Left ventricle myocardium superior (tissue), 1 donor: Measurements from ENCODE around the gene NSMCE1. TPM values are rescaled to one million over a fixed set of nuclear protein-coding genes. Genes with fewer than 3 reads are reported as not detected.
"Not testable (repeated sequence)": the region's sequence is repeated elsewhere in the genome, so short reads cannot be mapped to it uniquely, and the experiment has no call there.

Experiments used
- ATAC-seq: fragments of 200-7000 bp; cut with Tn5 transposase; one replicate; pipeline ENCODE4 v1.9.1; 2020; ENCODE audit warnings: mild to moderate bottlenecking, moderate library complexity
- DNase-seq: peaks from one replicate; pipeline ENCODE4 v3.0.0-alpha.2; 2020
- intact Hi-C: fragments of 100-400 bp; cut with micrococcal nuclease; formaldehyde crosslinking; loops from one replicate; pipeline ENCODE4 v1.11.0; 2022
- total RNA-seq: library from RNA; stranded (reverse); fragmentation: NEBNext Ultra II Directional; extraction: Animal tissue kit (Norgen Biotek cat#: 25700); gene quantifications from one replicate; pipeline ENCODE4 v1.2.1, GENCODE V29; 2021
- donor health status: DM: no; HTN: yes; CAD: no; lungs with severe emphysema.

The NSMCE1 gene
- total RNA-seq, 1 donor from 2014 or later: 34.2 TPM

DNA sequence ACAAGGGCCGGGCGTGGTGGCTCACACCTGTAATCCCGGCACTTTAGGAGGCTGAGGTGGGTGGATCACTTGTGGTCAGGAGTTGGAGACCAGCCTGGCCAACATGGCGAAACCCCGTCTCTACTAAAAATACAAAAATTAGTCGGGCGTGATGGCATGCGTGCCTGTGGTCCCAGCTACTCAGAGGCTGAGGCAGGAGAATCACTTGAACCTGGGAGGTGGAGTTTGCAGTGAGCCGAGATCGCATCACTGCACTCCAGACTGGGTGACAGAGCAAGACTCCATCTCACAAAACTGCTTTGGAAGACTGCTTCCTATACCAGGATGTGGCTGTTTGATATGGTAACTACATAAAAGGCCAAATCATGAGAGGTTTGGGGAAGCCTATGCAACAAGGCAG is 61.5 kb downstream of the NSMCE1 start:
- intact Hi-C loops, ATAC-seq, DNase-seq: not testable (repeated sequence)

DNA sequence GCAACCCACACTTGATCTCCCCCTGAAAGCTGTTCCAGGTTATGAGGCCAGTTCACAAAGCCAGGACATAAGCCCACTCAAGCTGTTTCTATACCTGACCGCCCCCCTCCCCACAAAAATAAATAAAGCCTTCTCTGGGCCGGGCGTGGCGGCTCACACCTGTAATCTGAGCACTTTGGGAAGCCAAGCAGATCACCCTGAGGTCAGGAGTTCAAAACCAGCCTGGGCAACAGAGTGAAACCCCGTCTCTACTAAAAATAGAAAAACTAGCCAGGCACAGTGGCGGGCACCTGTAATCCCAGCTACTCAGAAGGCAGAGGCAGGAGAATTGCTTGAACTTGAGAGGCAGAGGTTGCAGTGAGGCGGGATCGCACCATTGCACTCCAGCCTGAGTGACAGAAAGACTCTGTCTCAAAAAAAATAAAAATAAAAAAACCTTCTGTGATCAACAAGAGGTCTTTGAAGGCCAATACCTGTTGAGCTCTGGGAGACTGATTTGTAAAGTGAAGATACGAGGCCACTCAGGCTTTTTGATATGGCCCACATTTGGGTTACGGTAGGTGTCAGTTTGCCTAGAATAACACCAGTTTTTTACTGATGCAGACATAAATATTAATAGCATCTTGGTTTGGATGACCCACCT is 63.0 kb downstream of the NSMCE1 start:
- no peak for ATAC-seq
- intact Hi-C loops: no loop called here

DNA sequence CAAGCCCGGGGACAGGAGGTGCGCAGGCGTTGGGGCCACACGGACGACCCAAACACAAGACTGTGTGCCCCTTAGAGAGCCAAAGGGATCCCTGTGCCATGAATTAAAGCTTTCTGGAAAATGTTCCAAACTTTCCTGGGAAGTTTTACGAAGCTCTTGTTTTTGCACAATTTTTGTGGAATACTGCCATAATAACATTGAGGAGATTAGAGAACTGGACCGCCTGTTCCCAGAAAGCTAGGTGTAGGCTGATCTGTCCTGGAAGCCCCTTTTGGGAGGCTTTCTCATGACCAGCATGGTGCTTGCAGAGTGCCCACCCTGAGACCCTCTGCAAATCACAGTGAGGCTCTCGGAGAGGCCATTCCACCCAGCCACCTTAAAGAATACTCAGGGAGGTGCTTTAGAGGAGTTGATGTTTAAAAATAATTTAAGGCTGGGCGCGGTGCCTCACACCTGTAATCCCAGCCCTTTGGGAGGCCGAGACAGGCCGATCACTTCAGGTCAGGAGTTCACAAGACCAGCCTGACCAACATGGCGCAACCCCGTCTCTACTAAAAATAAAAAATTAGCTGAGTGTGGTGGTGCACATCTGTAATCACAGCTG is 64.2 kb downstream of the NSMCE1 start:
- intact Hi-C loops: no loop called here
- ATAC-seq (no peak), DNase-seq (no peak)

More for the DNA sequence above, 63.0 kb downstream of the NSMCE1 start:
- DNase-seq: no peak

DNA sequence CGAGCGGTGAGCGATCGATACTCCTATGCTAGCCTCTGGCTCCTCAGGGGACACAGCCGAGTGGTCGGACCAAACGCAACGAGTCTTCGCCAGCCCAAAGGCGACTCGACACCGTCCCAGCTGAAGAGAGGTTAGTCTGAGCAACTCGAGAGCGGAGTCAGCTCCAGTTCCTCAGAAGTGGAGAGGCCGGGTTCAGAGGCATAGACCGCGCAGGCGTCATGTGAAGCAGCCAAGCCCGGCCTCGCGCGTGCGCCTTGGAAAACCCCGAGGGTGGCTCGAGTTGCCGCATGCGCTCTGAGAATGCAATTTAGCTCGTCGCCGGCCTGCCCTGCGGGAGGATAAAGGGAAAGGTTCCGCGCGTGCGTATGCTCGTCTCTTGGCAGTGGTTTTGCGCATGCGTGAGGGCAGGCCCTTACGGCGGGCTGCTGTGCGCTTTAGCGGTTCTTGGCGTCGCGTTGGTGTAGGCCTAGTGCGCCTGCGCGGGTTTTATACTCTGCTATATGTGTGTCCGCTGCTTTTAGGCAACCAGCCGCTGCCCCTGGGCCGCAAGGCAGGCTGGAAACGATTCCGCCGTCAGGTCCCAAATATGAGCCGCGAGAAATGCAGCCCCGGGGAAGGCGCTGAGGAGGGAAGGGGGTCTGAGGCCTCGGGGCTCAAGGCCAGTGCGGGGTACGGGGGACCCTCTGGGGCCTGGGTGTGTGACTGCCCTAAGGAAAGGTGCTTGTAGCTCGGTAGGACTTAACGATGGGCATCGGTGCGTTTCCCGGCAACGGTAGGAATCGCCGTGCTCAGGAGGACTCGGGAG is 64.9 kb downstream of the NSMCE1 start, which contains the start of gene KDM8:
TSS of gene KDM8 (plus strand) at position 20 of the 805 bp plus-strand sequence. CDS start 6,598 bp downstream, outside the sequence.
- intact Hi-C loops: no loop called here
- ATAC-seq (peak; percentile 96), DNase-seq (peak; percentile 99)

DNA sequence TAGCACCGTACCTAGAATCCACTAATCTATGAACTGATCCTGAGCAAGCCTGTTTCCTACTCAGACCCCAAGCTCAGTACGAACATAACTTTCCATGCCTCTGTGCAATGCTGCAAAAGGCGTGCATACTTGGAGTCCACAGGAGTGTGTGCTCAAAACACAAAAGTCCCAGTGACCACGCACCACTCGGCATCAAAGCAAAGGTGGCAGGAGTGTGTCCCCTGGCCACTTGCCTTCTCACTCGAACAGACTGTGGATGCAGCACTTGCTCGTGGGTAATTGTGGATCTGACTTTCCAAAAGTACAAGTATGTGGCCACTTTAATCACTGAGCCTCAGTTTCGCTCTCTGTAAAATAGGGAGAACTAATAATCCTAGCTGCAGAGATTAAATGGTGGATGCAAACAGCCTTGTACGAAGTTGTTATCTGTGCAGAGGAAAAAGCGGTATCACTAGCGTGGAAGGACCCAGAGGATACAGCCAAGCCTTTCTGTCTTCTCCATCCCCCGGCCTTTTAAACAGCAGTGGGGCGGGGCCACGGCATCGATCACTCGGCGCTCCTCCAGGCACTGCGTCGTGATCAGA is 65.6 kb downstream of the NSMCE1 start:
- ATAC-seq (peak; percentile 90), DNase-seq (peak; percentile 96)
- intact Hi-C loops: no loop called here

DNA sequence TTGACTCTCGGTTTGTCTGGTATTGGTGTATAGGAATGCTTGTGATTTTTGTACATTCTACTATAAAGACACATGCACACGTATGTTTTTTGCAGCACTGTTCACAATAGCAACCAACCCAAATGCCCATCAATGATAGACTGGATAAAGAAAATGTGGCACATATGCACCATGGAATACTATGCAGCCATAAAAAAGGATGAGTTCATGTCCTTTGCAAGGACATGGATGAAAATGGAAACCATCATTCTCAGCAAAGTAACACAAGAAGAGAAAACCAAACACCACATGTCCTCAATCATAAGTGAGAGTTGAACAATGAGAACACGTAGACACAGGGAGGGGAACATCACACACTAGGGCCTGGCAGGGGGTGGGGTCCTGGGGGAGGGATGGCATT is 67.7 kb downstream of the NSMCE1 start:
- intact Hi-C loops: not testable (repeated sequence)

DNA sequence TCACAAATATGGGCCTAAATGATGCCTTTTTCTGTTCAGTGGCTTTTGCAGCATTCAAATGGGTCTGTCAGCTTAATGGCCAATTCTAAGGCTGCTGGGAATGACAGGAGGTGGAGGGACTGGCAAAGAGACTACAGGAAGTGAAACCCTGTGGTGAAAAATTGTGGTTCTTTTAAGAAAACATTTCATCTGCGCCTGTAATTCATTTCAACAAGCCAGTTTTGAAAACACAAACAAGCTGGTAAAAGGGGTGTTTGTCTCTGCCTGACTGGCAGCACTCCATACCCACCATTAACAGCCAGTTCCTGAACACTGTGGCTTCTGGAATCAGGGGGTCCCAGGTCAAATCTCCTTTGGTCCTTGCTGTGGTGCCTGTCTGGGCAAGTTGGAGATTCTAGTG is 68.8 kb downstream of the NSMCE1 start:
- no peak for DNase-seq
- intact Hi-C loops: no loop called here
- no peak for ATAC-seq

More for the DNA sequence above, 67.7 kb downstream of the NSMCE1 start:
- ATAC-seq, DNase-seq: not testable (repeated sequence)

DNA sequence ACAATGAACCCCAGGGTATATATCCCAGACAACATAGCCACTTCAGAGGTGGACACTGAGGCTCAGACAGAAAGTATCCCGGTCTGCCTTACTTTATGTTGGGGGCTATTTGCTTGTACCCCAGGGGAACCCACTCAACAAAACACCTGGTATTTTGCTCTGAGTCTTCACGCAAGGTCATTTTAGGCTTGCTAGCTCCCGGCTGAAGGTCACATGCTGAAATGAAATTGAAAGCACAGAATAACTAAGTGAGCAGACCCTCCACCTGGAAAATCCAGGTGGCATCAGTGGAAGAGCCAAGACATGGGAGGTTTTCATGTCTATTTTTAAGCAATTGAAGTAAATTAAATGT is 69.4 kb downstream of the NSMCE1 start:
- DNase-seq (no peak), ATAC-seq (no peak)
- intact Hi-C loops: no loop called here

DNA sequence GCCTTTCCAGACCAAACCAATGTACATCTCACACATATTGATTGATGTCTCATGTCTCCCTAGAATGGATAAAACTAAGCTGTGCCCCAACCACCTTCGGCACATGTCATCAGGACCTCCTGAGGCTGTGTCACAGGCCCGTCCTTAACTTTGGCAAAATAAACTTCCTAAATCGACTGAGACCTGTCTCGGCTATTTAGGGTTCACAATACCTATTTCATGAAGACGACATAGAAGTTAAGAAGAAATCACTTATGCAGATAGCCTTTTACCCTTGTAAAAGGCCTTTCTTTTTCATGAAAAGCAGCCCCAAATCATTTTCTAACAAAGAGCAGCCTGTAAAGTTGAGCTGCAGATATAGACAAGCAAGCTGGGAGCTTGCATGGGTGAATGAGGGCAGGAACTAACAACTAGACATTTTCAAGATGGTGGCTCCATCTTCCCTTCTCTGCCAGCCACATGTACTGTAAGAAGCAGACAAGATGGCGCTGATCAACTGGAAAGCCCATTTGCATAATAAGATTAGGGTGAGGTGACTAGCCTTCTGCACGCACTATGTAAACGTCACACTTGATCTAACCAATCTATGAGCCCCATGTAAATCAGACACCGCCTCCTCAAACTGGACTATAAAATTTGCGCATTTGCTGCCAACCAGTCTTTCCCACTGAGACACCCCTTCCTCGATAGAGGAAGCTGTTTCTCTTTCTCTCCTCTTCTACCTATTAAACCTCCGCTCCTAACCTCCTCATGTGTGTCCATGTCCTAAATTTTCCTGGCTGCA is 69.9 kb downstream of the NSMCE1 start:
- DNase-seq (no peak), ATAC-seq (no peak)
- intact Hi-C loops: no loop called here

DNA sequence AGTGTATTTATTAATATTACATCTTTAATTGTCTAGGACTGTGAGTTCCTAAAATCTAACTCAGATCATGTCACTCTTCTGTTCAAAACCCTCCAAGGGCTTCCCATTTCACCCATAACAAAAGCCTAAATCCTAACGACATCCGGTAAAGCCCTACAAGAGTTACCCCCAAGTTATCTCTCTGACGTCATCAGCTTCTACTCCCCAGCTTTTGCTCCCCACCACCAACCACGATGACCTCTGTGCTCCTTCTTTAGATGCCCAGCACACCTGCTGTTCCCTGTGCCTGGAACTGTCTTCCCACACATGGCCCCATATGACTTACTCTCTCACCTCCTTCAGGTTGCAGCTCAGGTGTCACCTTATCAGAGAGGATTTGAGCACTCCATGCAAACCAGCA is 71.6 kb downstream of the NSMCE1 start:
- intact Hi-C loops: no loop called here
- DNase-seq (no peak), ATAC-seq (no peak)

DNA sequence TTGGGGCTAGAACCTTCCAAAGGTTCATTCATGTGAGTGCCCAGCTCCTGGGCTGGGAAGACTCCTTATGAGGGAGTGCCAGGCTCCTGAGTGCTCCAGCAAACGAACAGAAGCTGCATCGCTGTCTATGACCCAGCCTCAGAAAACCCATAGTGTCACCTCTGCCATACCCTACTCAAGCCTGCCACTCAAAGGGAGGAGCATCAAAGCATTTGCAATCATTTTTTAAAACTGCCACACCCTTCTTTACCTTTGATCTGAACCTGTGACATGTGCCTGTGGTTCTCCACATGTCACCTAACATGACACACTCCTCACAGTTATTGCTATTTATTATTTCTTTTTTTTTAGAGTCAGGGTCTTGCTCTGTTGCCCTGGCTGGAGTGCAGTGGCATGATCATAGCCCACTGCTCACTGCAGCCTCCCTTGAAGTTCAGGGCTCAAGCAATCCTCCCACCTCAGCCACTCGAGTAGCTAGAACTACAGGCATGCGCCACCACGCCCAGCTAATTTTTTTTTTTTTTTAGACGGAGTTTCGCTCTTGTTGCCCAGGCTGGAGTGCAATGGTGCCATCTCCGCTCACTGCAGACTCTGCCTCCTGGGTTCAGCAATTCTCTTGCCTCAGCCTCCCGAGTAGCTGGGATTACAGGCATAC is 72.5 kb downstream of the NSMCE1 start:
- DNase-seq (no peak), ATAC-seq (no peak)
- intact Hi-C loops: no loop called here

DNA sequence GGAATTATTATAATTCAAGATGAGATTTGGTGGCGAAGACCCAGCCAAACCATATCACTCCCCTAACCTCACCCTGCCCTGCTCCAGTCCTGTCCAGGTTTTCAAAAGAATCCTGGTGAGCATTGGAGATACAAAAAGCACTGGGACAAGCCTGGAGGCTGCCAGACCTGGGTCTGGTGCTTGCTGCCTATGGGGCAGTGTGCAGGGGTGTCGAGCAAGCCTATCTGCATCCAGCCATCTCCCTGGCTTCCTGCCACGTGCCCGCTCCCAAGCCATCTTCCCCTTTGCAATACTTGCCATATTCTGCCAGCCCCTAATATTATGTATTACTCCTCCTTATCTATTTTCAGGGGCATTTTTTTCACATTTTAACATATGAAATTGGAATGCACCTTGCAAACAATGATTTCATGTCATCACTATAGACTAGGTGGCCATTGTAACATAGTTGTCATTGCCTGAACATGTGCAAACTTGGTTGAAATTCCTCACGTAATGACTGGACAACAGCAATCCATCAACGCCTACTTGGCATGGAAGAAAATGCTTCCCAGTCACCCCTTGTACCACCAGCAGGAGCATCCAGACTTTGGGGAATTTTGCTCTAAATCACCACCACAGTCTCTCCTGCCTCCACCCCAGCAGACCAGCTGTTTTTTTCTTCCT is 73.4 kb downstream of the NSMCE1 start:
- no peak for ATAC-seq
- DNase-seq: no peak
- intact Hi-C loops: no loop called here

DNA sequence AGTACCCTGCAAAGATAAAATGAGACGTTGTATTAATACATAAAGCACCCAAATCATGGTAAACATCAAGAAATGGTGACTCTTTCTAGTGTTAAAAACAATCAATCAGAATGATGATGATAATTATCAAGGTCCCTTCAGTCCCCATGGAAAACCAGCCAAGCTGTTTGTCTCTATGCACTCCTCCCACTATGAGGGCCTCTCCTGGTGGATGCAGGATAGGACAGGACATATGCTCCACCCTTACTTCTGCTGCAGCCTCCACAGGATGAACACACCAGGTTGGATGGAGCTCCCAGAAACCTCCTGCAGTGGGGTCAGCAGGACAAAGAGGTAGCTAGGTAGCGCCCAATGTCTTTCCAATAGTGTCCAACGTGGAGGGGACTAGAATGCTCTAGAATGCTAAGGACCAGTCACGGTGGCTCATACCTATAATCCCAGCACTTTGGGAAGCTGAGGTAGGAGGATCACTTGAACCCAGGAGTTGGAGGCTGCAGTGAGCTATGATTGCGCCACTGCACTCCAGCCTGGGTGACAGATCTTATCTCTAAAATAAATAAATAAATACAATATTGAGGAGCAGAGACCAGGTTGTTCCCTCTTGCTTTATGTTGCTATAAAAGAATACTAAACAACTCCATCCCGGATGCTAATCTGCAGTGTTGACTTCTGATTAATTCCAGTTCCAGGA is 75.1 kb downstream of the NSMCE1 start:
- no peak for ATAC-seq
- DNase-seq: no peak
- intact Hi-C loops: no loop called here

DNA sequence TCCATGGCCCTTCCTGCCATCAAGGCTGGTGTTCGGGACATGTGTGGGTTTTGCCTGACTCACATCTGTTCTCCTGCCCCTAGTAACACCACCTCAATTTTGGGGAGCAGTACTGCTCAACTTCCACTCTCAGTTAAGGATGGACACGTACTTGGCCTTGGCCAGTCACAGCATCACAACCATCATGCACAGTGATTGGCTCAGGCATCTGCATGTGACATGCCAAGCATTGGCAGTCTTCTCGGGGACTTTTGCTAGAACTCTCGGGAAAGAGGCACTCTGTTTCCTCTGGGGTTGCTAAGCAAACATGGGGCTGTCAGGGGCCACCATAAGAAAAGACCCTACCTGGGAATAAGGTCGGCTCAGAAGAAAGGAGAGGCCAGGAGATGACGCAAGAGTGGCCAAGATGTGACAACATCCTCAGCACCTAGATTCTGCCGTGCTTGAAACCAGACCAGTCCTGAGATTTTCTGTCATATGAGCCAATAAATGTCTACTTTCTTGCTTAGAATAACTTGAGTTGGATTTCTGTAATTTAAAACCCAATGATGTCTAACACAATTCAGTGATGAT is 77.1 kb downstream of the NSMCE1 start:
- intact Hi-C loops: no loop called here
- ATAC-seq: no peak
- DNase-seq: no peak

DNA sequence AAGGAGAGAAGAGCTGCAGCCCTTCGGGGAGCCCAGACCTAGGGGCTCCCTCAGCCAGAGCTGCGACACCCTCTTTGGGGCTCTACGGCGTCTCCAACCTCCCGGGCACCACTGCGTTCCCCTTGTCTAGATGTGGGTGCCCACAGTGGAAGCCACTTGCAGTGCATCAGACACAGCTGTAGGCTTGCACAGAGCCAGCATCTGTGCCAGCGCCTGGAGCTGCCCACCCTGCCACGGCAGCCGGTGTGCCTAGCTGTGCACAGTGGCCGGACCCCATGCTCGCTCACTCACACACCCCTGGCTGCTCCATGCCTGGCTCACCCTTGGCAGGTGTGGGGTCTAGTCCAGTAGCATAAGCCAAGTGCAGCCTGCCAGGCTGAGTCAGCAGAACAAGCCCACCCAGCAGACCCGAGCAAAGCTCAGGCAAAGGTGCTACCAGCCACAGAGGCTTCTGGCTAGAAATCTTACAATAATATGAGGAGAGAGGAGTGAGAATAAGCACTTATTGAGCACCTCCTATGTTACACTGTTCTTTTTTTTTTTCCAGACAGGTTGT is 78.2 kb downstream of the NSMCE1 start:
- intact Hi-C loops: no loop called here
- DNase-seq (no peak), ATAC-seq (no peak)

DNA sequence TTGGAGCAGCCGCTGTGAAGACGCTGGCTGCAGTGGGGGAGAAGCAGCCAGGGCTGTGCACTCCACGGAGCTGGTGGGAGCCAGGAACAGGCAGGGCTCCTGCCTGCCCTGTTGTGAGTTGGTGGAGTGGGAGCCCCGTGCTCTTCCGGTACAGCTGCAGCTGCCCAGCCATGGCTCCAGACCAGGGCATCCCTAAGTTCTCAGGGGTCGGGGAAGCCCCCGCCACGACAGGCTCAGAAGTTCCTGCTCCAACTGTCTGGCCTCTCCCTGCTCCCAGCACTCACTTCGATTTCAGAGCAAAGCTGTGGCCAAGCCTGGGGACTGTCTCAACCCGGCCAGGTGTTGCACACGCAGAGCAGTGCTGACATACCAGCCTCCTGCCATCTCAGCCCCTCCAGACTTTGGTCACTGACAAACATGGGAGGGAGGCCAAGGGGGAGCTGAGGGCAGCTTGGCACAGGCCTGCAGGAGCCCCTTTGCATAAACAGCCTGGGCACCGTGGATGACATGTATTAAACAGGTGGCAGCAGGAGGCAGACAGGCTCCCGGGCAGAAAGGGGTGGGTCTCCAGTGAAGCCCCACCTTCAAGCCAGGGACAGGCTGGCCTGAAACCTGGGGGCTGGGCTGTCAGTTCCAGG is 79.1 kb downstream of the NSMCE1 start:
- ATAC-seq (no peak), DNase-seq (no peak)
- intact Hi-C loops: no loop called here

DNA sequence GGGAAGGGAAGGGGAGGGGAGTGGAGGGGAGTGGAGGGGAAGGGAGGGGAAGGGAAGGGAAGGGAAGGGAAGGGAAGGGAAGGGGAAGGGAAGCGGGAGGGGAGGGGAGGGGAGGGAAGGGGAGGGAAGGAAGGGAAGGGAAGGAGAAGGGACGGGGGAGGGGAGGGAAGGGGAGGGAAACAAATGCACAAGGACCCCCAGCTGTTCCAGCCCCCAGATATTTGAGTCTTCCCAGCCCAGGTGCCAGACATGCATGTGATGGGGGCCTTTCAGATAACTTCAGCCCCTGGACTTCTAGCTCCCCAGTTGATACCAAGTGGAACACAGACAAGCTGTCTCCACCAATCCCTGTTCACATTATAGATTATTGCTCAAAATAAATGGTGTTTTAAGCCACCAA is 79.9 kb downstream of the NSMCE1 start:
- intact Hi-C loops: no loop called here
- ATAC-seq (no peak), DNase-seq (no peak)
